ENCODE data around the gene FCGR2B.
"Not testable (repeated sequence)": the region's sequence is repeated elsewhere in the genome, so short reads cannot be mapped to it uniquely, and the experiment has no call there.

FCGR2B gene

DNA sequence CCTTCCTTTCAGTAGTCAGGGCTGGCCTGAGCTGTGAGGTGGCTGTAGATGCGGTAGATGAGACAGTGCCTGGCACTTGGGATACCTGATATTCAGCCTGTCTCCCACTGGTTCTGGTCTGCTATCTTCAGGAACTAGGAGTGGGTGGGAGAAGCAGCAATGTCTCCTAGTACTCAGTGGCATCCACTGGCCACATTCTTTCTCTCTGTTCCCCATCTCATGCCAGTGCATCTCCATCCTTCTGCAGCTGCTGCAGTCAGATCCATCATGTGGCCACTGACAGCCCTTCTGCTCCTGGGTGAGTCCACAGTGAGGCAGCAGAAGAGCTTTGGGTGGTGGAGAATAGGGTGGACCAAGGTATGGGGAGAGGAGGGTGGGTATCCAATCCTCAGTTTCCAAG, 59.5 kb downstream of the FCGR2B start:
- TF ChIP-seq, protein P1, sequence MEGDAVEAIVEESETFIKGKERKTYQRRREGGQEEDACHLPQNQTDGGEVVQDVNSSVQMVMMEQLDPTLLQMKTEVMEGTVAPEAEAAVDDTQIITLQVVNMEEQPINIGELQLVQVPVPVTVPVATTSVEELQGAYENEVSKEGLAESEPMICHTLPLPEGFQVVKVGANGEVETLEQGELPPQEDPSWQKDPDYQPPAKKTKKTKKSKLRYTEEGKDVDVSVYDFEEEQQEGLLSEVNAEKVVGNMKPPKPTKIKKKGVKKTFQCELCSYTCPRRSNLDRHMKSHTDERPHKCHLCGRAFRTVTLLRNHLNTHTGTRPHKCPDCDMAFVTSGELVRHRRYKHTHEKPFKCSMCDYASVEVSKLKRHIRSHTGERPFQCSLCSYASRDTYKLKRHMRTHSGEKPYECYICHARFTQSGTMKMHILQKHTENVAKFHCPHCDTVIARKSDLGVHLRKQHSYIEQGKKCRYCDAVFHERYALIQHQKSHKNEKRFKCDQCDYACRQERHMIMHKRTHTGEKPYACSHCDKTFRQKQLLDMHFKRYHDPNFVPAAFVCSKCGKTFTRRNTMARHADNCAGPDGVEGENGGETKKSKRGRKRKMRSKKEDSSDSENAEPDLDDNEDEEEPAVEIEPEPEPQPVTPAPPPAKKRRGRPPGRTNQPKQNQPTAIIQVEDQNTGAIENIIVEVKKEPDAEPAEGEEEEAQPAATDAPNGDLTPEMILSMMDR (conservative IDR thresholded peaks at IDR 0.05; ENCODE audit: control insufficient read depth, insufficient read depth, low read depth, low read length) = no peak
- no peak overlapping the region for H3K4me3 ChIP-seq (ENCODE audit: control insufficient read depth, low read depth, low read length)
- DNase-seq (ENCODE audit: low read depth) = no peak

GRCh38 chr1:161723459-161724141, 60.7 kb downstream of the FCGR2B start:
- TF ChIP-seq, protein P1 (conservative IDR thresholded peaks at IDR 0.05; ENCODE audit: control insufficient read depth, insufficient read depth, low read depth, low read length) = no peak
- H3K4me3 ChIP-seq (ENCODE audit: control insufficient read depth, low read depth, low read length) = no peak overlapping the region
- no peak for DNase-seq (ENCODE audit: low read depth)

GRCh38 chr1:161725258-161725907, 62.4 kb downstream of the FCGR2B start:
- peak overlapping the region; percentile 72 for H3K4me3 ChIP-seq (ENCODE audit: control insufficient read depth, low read depth, low read length)
- DNase-seq (ENCODE audit: low read depth) = not testable (repeated sequence)

GRCh38 chr1:161725908-161726472, 63.0 kb downstream of the FCGR2B start:
- peak overlapping the region; percentile 72 for H3K4me3 ChIP-seq (ENCODE audit: control insufficient read depth, low read depth, low read length)
- TF ChIP-seq, protein P1 (conservative IDR thresholded peaks at IDR 0.05; ENCODE audit: control insufficient read depth, insufficient read depth, low read depth, low read length) = peak; percentile 38
- DNase-seq (ENCODE audit: low read depth) = peak; percentile 42

DNA sequence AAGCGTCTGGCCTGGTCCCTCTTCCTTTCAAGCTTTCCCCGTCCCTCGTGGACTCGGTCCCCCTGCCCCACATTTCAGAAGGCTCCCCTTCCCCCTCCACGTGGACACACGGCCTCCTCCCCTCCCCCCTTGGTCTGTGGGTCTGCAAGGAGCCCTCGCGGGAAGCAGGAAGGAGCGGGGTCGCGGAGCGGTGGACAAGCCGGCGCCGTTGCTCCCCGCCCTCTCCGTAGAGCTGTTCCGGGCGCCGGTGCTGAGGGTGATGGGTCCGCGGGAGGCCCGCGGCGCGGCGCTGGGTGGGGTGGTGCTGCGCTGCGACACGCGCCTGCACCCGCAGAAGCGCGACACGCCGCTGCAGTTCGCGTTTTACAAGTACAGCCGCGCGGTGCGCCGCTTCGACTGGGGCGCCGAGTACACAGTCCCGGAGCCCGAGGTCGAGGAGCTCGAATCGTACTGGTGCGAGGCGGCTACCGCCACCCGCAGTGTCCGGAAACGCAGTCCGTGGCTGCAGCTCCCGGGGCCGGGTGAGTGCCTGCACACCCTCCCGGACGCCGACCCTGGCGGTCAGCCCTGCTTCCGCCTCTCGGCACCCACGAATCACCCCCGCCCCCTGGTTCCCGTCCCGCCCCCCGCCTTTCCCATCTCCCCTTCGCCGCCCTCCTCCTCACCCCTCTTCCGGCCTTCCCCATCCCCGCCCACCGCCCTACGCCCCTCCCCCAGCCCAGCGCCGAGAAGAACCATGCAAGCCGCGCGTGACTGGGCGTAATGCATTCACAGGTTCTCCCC, 63.7 kb downstream of the FCGR2B start:
- peak overlapping the region; percentile 72 for H3K4me3 ChIP-seq (ENCODE audit: control insufficient read depth, low read depth, low read length)
- TF ChIP-seq, protein P1 (conservative IDR thresholded peaks at IDR 0.05; ENCODE audit: control insufficient read depth, insufficient read depth, low read depth, low read length) = no peak
- DNase-seq (ENCODE audit: low read depth) = peak; percentile 80

DNA sequence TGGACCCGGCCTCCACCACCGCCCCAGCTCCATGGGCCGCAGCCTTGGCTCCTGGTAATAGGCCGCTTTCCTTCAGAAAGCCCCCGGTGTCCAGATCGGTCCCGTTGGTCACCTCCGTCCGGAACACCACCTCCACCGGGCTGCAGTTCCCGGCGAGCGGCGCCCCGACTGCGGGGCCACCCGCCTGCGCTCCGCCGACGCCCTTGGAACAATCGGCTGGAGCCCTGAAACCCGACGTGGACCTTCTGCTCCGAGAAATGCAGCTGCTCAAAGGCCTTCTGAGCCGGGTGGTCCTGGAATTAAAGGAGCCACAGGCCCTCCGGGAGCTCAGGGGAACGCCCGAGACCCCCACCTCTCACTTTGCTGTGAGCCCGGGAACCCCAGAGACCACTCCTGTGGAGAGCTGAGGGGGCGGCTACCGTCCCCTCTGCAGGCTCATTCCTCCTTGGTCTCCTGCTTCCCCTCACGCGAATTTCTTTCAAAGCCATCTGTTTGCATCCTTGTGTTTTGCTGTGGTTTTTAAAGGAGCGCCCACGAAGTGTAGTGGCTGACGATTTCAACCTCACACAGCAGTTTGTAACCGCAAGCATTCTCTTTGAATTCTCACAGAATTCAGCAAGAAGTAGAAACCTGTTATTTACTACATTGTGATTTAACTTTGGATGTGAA, 64.4 kb downstream of the FCGR2B start:
- DNase-seq (ENCODE audit: low read depth) = peak; percentile 84
- H3K4me3 ChIP-seq (ENCODE audit: control insufficient read depth, low read depth, low read length) = peak overlapping the region; percentile 72
- TF ChIP-seq, protein P1 (conservative IDR thresholded peaks at IDR 0.05; ENCODE audit: control insufficient read depth, insufficient read depth, low read depth, low read length) = no peak
